Measurements from ENCODE around the gene JAML. TPM values are rescaled to one million over a fixed set of nuclear protein-coding genes. Genes with fewer than 3 reads are reported as not detected.

Gene JAML
- total and polyA plus RNA-seq, 2 of the 13 experiments (the other 11 are each of a cell fraction or from before 2014, with no cell fraction given) = 2.0 to 3.3 TPM

- TF ChIP-seq THYN1 (CRISPR knock-in tag; IDR thresholded peaks at IDR 0.05; ENCODE audit: borderline replicate concordance, low read depth) = no peak
- TF ChIP-seq ZSCAN21 (CRISPR knock-in tag; IDR thresholded peaks at IDR 0.05; ENCODE audit: borderline replicate concordance) = peak; percentile 68
- TF ChIP-seq ZNF577 (CRISPR knock-in tag; IDR thresholded peaks at IDR 0.05; ENCODE audit: borderline replicate concordance, low read depth) = no peak
- TF ChIP-seq CCAR2 (optimal IDR thresholded peaks at IDR 0.05; ENCODE audit: low read depth, low read length) = peak; percentile 74
- TF ChIP-seq MED1 (CRISPR knock-in tag; IDR thresholded peaks at IDR 0.05) = peak; percentile 96
- peak; percentile 57 for TF ChIP-seq GFI1 (CRISPR knock-in tag; IDR thresholded peaks at IDR 0.05; ENCODE audit: borderline replicate concordance)
- peak; percentile 72; the same call in 1 of the 2 replicates for TF ChIP-seq SMAD3 (CRISPR knock-in tag; IDR thresholded peaks at IDR 0.05)
- TF ChIP-seq MAFF (IDR thresholded peaks at IDR 0.05; ENCODE audit: low read depth, low read length) = 0 out of 2 replicates have a peak, but pooled peaks have one; percentile 35
- TF ChIP-seq PRDM10 (CRISPR knock-in tag; IDR thresholded peaks at IDR 0.05; ENCODE audit: low read depth) = peak; percentile 42; the same call in 1 of the 2 replicates
- TF ChIP-seq MEF2D (CRISPR knock-in tag; IDR thresholded peaks at IDR 0.05) = 0 out of 2 replicates have a peak, but pooled peaks have one; percentile 30
- peak; percentile 99 for TF ChIP-seq TFE3 (CRISPR knock-in tag; IDR thresholded peaks at IDR 0.05)
- TF ChIP-seq ZNF782 (CRISPR knock-in tag; IDR thresholded peaks at IDR 0.05; ENCODE audit: borderline replicate concordance) = peak; percentile 56; the same call in 1 of the 2 replicates
- peak; percentile 77; the same call in 1 of the 2 replicates for TF ChIP-seq SOX13 (IDR thresholded peaks at IDR 0.05)
- TF ChIP-seq SOX13 (CRISPR knock-in tag; conservative IDR thresholded peaks at IDR 0.05 in 1 of 2, IDR thresholded peaks at IDR 0.05 in 1 of 2) = peak in 1 of 2 experiments; percentile 85; a peak in 2 of 4 replicates
- TF ChIP-seq TBL1XR1 (IDR thresholded peaks at IDR 0.05; ENCODE audit: borderline replicate concordance, low read length, partially characterized antibody) = peak; percentile 77
- TF ChIP-seq RXRA (CRISPR knock-in tag; IDR thresholded peaks at IDR 0.05) = peak; percentile 92; the same call in 1 of the 2 replicates
- peak; percentile 89 for TF ChIP-seq ATF2 (CRISPR knock-in tag; IDR thresholded peaks at IDR 0.05)
- TF ChIP-seq ZNF33B (CRISPR knock-in tag; IDR thresholded peaks at IDR 0.05) = no peak
- TF ChIP-seq ZNF639 (CRISPR knock-in tag; conservative IDR thresholded peaks at IDR 0.05) = peak; percentile 69; the same call in 1 of the 2 replicates
- no peak for TF ChIP-seq SUZ12 (IDR thresholded peaks at IDR 0.05; ENCODE audit: low read depth, low read length)
- peak; percentile 91 for TF ChIP-seq CREM (IDR thresholded peaks at IDR 0.05)
- TF ChIP-seq CREM (CRISPR knock-in tag; IDR thresholded peaks at IDR 0.05) = no peak
- no peak for TF ChIP-seq ZNF564 (CRISPR knock-in tag; IDR thresholded peaks at IDR 0.05)
These were observed 12.6 kb downstream of the JAML start (continued) for GRCh38 chr11:118212131-118212725.
